GM21786 (cell line): ENCODE results near the gene SLC43A2.

Experiments used
- ATAC-seq: cut with Tn5 transposase; IDR thresholded peaks from one replicate; pipeline ENCODE4 v1.9.1; 2021; ENCODE audit not compliant: unreplicated experiment

Gene SLC43A2

DNA sequence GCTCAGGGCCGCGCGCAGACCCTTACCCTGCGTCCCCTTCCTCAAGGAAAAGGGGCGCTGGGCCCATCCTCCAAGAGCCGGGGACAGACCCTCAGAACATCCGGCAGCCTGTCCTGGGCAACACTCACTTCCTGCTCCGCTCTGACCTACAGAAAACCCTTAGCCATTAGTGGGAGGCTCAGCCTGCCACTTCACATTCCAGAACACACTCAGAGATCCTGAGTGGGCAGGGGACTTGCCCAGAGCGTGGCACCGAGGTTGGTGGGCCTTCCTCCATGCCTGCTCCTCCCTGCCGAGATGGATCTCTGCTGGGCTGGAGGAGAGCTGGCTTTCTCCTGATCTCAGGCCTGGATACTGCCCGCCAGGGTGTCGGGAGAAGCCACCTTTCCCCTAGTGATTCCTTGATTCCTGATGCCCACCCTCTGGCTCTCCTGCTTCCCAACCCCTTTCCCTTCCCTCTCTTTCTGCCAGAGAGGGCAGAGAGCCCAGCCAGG is 15.4 kb upstream of the SLC43A2 start:
- no peak for ATAC-seq

DNA sequence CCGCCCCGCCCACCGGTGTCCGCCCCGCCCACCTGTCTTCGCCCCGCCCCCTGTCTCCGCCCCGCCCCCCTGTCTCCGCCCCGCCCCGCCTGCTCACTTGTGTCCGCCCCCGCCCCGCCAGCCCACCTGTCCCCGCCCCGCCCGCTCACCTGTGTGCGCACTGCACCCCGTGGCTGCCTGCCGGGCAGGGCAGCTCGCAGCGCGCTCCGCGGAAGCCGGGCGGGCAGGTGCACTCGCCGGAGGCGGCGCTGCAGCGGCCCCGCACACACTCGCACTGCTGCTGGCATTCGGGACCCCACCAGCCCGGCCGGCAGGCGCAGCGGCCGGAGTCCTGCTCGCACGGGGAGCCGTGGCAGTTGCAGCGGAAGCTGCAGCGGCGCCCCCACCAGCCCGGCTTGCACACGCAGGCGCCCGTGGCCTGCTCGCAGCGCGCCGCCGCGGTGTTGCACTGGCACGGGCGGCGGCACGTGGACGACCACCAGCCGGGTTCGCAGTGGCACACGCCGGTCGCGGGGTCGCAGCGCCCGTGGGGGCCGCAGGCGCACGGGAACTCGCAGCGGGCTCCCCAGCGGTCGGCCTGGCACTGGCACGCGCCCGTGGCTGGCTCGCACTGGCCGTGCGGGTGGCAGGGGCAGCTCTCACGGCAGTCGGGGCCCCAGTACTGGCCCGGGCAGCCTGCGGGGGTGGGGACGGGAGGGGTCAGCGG is 14.8 kb upstream of the SLC43A2 start:
- no peak for ATAC-seq

DNA sequence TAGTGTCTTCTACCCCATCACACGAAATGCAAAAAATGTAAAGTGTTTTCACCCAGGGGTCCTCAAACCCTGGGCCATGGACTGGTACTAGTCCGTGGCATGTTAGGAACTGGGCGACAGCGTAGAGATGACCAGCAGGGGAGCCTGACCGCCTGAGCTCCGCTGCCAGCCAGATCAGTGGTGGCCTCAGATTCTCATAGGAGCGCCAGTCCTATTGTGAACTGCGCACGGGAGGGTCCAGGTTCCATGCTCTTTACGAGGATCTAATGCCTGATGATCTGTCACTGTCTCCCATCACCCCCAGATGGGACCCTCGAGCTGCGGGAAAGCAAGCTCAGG is 12.4 kb upstream of the SLC43A2 start:
- no peak for ATAC-seq

DNA sequence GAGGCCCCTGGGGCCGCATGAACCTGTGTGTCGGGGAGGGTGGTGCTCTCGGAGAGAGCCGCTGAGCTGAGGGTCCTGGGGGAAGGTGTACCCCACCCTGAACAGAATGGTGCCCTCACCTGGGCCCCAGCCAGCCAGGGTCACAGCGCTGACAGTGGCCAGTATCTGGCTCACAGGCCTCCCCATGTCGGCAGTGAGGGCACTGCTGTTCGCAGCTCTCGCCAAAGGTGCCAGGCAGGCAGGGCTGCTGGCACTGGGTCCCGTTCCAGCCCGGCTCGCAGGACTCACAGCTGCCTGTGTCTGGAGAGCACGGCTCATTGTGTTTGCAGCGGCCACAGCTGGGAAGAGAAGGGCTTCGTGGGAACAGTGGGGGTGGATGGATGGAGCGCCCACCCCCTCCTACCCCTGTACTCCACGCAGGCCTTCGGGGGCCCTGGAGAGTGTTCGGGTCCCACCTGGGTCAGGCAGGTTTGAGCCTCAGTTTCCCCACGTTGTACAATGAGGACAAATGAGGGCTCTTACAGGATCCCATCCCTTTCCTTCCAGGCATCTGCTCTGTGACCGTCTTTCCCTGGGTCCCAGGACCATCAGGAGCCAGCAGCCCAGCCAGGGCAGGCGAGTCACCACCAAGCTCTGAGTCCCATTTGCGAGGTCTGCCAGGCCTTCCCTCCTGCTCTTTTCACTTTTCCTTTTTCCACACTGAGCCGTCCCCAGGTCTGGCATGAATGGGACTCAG is 11.9 kb upstream of the SLC43A2 start:
- no peak for ATAC-seq

DNA sequence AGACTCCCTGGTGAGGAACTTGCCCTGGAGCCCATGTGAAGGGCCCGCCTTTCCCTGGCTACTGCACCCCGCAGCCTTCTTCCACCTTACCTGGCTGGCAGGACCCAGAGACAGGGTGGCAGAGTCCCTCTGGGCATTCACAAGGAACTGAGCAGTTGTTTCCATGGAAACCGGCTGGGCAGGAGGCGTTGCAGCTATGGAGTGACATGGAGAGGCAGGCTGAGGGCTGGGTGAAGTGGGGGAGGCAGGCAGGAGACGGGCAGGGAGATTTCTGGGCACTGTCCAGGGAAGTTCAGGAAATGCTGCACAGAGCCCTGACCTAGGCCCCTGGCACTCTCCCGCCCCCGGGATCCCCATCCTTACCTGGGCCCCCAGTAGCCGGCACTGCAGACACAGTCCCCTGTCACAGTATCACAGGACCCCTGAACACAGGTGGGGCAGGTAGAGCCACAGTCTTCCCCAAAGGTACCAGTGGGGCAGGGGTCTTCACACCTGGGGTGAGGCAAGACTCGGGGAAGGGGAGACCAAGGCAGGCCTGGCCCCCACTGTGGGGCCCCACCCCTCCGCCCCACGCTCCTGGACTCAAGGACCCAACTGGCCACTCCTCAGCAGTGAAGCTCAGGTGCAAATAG is 11.0 kb upstream of the SLC43A2 start:
- no peak for ATAC-seq

DNA sequence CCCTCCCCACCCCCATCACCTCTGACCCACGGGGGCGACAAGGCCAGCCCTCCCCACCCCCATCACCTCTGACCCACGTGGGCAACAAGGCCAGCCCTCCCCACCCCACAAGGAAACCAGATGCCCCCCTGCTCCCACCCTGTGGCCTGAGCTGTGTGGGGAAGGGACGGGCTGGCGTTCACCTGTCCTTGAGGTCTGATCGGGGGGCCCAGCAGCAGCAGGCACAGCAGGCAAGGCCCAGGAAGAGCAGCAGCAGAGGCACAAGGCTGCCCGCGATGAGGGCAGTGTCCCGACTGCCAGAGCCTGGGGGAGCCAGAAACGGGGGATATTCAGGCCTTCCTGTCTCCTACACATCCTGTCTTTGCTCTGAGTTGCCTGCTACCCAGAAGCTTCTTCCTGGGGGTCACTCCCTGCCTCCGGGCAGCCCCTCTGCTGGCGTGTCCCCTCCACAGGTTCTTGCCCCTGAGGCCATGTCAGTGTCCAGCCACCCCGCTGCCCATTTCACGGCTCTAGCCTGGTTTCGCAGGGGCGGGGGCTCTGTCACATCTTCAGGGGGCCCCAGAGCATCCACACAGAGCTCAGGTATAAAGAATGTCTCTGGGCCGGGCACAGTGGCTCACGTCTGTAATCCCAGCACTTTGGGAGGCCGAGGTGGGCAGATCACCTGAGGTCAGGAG is 10.1 kb upstream of the SLC43A2 start:
- no peak for ATAC-seq

DNA sequence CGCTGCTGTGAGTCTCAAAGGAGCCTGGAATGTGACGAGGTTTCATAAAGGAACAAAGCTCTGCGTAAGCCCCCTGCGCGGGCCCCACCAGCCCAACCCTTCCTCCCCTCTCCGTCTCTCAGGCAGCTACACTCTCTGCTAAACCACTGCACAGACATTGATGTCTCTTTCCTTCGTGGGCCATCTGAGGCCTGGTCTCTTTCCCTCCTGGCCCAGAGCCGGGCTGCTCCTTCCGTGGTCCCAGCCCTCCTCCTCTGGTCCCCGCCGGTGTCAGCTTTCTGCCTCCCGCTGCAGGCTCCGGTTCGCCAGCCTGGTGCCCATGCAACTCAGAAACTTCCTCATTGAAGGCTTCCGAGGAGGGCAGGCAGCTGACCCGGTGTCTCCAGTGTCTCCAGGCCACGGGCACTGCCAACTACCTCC is 9.5 kb upstream of the SLC43A2 start:
- no peak for ATAC-seq

DNA sequence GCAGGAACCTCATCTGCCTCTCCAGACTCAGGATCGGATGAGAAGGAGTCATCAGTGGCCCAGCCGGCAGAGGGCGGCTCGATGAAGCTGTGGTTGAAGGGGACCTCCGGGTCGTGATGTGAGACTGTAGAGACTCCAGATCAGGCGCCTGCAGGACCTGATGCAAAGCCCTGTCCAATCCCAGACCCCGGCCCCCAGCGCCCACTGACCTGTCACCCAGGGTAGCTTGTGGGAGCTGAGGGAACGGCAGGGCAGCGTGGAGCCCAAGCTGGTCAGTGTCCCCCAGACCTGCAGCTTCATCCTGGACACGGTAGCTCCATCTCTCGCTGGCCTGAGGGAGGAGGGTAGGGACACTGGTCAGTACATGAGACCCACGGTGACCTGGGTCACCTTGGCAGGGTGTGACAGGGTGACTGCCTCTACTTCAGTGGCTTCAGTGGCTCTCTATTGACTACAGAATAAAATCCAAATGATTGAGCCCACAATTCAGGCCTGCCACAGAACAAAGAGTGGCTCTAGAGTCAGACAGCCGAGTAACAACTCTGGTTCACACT is 8.2 kb upstream of the SLC43A2 start:
- no peak for ATAC-seq

DNA sequence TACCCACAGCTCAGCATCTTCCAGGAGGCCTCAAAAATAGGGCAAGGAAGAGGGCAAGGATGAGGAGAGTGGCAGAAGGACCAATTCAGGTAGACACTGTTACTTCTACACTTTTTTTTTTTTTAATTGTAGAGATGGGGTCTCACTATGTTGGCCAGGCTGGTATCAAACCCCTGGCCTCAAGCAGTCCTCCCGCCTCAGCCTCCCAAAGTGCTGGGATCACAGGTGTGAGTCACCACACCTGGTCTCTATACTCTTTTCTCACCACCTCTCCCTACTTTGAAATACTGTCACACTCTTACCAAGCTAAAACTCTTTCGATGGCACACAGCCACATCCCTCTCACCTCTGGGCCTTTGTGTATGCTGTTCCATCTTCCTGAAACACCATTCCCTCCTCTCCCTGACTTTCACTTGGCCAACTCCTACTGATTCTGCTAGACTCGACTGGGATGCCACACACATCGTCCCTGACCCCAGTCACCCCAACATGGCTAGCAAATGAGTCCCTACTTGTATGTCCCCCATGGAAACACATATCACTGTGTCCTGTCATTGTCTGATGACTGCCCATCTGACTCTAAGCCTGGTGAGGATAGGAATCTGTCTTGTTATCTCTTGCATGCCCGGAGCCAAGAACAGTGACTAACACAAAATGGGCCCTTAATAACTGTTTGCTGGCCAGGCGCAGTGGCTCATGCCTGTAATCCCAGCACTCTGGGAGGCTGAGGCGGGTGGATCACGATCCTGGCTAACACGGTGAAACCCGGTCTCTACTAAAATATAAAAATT is 7.2 kb upstream of the SLC43A2 start:
- no peak for ATAC-seq

DNA sequence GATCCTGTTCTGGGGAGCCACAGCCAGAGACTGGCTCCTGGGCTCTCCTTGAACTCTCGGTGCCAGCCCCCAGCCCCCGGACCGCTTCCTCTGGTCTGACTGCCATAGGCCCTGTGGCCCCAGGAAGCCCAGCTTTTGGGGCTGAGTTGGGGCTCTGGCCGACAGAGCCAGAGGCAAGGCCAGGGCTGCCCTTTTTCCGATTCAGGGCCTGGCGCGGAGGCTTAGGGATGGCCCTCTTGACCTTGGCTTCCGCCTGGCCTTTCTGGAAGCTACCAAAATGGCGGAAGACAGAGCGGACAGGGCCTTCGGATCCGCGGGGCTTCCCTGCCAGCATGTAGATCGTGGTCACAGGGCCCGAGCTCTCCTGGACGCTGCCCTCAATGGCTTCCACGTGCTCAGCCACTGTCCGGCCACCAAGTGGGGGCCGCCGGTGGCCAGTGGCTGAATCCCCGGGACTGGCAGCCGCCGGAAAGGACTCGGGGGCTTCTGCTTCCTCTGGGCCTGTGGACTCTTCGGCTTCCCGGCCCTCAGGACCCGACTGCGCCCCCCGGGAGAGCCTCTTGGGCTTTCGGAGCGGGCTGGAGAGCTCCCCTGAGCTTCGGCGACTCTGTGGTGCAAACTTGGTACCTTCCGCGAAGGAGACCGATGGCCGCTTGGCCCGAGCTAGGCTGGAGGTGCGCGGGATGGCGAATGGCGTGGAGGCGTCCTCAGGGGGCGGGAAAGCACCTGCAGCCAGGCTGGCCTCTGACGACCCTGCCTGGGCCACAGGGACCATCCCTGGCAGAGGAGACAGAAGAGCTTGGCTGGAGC is 6.4 kb upstream of the SLC43A2 start:
- no peak for ATAC-seq

DNA sequence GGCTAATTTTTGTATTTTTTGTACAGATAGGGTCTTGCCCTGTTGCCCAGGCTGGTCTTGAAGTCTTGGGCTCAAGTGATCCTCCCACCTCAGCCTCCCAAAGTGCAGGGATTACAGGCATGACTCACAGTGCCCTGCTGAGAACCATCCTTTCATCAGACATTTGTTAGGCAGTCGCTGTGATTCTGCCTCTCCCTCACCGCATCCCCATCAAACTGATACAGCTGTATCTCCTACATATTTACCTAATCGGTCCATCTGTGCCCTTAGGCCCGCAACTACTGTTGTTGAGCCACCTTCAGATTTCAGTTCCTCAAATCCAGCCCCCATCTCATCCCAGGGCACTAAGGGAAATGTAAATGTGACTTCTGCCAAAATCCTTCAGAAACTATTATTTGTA is 2.0 kb upstream of the SLC43A2 start:
- no peak for ATAC-seq

DNA sequence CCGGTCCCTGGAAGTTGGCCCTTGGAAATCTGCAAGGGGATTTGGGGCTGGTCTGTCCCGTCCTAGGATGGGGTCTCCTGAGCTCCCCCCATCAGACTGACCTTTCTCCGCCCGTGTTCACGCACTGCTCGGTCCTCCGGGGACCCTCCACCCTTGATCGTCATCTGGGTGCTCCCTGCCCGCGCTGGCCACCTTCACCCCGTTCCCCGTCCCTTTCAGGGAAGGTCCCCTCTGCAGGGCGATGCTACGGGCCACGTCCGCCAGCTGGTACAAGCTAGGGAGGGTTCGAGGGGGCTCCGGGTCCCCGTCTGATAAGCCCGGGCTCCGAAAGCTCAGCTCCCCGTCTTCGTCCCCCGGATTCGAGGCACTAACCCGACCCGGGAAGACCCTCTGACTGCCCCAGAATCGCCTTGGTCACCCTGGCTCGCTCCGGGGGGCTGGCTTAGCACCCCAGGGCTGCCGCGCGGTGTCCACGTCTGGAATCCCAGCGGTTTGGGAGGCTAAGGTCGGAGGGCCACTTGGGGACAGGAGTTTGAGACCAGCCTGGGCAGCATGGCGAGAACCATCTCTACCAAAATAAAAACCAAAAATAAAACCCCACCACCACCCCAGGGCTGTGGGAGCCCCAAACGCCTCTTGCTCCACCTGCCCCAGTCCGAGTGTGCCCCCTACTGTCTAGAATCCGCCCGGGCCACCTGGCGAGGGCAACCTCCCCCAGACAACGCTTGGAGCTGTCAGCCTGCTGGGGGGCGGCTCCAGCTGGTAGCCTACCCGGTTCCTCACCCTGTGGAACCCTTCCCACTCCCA is 1.1 kb upstream of the SLC43A2 start:
- no peak for ATAC-seq

DNA sequence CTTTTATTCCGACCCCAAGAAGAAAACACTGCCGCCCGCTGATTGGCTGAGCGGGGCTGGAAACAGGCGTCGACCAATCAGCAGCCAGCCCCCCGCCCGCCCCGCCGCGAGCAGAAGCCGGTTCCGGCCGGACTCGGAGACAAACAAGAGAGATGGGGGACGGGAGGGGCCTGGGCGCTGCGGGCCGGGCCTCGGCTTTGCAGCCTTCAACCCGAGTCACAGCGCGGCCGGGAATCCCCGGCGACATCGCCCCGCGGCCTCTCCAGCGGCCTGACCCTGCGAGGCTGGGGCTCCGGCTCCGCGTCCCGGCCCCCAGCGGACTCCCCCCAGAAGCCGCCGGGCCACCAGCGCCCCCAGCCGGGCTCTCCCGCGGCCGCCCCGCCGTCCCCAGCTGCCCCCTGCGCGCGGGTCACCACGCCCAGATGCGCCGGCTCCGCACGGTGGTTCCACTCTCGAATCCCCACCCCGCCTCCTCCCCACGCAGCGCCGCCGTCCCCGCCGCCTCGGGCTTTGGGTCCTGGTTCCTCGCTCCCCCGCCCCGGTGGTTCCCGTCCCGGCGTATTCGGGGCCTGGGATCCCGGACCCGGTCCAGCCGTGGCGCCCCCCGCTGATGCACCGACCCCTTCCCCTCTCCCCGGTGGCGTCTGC is 346 bp upstream of the SLC43A2 start:
- ATAC-seq: peak; percentile 38

DNA sequence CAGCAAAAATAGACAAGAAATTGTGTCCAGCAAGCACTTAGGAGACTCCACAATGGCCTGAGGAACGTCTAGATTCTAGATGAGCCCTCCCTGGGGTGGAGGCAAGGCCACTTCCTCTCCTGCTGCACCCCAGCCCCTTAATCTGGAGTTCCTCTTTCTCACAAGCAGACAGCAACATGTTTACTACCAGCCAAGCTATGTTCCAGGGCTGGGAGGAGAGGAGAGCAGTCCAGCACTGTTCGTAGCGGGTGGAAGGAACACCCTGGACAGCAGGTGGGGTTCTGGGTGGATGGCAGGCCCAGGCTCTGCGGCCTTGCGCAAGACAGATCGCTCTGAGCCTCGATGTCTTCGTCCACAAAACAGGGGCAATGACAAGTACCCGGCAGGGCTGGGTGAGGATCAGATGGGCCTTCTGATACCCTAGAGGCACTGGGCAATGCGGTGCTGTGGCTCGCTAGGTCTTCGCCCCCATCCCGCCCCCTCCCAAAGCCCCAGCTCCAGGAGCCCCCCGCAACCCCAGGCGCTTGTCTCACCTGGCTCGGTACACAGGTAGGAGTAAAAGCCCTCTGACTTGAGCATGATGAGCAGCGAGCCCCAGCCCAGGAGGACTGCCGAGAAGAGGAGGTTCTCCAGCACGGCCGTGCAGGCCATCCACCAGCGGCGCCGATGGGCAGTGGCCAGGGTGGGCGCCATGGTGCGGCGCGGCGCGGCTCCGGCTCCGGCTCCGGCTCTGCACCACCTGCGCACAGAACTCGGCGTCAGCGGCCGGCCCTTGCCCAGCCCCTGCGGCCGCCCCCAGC is 1.3 kb downstream of the SLC43A2 start:
- no peak for ATAC-seq

DNA sequence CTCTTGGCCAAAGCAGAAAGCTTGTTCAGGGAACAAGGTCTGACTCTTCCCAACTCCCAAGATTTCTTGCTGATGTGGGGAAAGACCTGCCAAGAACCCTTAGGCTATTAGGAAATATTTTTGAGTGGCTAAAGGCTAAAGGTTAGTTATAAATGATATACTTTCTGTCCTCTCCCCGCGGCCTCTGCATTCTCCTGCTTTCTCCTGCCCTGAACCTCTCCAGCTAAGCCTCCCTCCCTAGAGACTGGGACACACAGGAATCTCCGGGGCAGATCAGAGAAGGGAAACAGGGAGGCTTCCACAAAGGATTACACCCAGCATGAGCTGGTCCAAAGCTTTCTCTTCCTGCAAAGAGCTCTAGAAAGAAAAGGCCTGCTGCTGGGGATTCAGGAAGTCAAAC is 2.3 kb downstream of the SLC43A2 start:
- no peak for ATAC-seq

DNA sequence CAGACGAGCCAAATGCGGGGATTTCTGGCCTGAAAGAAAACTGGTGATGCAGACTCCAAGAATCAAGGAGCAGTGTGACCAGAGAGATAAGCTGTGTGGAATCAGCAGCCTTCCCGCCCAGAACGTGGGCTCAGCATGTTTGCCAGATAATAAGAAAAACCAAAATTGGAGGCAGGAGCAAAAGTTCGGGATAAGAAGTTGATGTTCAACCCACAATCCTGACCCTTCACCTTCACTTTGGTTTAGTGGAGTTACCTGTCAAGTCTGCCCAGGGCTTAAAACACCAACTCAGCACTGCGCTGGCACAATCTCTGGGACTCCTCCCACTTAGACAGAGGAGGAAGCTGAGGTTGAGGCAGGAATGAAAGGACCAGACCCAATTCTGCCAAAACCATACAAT is 3.1 kb downstream of the SLC43A2 start:
- no peak for ATAC-seq

DNA sequence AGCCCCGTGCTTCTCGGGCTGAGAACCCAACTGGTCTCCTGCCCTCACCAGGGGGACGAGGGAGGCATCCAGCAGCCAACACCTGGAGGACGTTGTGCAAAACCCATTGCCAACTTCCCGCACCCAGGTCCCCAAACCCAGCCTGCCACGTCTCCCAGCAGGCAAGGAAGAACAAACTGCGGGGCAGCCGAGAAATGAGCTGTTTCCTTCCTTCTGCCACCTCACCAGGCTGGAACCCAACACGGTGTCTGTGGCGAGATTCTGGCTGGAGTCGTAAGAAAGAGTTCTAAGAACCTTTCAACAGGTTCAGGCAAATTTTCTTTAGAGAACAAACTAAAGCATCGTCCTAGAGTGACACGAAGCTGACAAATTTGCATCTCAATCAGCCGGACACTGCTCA is 3.6 kb downstream of the SLC43A2 start:
- ATAC-seq: no peak

DNA sequence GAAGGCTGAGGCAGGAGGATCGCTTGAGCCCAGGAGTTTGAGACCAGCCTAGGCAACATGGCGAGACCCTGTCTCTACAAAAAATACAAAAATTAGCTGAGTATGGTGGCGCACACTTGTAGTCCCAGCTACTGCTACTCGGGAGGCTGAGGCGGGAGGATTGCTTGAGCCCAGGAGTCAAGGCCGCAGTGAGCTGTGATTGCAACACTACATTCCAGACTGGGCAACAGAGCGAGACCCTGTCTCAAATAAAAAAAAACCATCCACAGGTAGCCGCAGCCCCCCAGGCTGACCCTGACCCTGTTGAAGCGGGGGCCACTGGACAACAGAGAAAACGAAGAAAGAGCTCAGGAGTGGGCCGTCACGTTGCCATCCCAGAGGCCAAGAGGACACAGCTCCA is 4.0 kb downstream of the SLC43A2 start:
- no peak for ATAC-seq
